ENCODE results near the gene MAGEA9B.
"Not testable (repeated sequence)": the region's sequence is repeated elsewhere in the genome, so short reads cannot be mapped to it uniquely, and the experiment has no call there.

Gene MAGEA9B

GRCh38 chrX:149587359-149587758, at the start of gene MAGEA9B:
TSS of gene MAGEA9B (minus strand) at chrX:149587459. CDS start at chrX:149583179, 4,280 bp downstream.
- not testable (repeated sequence) for DNase-seq

GRCh38 chrX:149633511-149633910, 46.3 kb upstream of the MAGEA9B start:
- DNase-seq, result no peak

- peak; percentile 81 for DNase-seq
Observed at GRCh38 chrX:149631234-149632165, 44.2 kb upstream of the MAGEA9B start, which contains the start of gene TMEM185A. TSS of gene TMEM185A (minus strand) at chrX:149631792. CDS start at chrX:149631580, 212 bp downstream.

GRCh38 chrX:149630681-149631233, 43.5 kb upstream of the MAGEA9B start:
- peak; percentile 16 for DNase-seq

GRCh38 chrX:149629730-149630387, 42.6 kb upstream of the MAGEA9B start:
- DNase-seq, result peak; percentile 7

GRCh38 chrX:149628768-149629167, 41.5 kb upstream of the MAGEA9B start:
- DNase-seq, result no peak

- no peak for DNase-seq
Observed at GRCh38 chrX:149628280-149628679, 41.0 kb upstream of the MAGEA9B start.

- DNase-seq, result not testable (repeated sequence)
Observed at GRCh38 chrX:149626829-149627228, 39.6 kb upstream of the MAGEA9B start.

GRCh38 chrX:149619662-149620061, 32.4 kb upstream of the MAGEA9B start:
- not testable (repeated sequence) for DNase-seq

- no peak for DNase-seq
Observed at GRCh38 chrX:149618871-149619270, 31.6 kb upstream of the MAGEA9B start.

GRCh38 chrX:149611623-149612175, 24.4 kb upstream of the MAGEA9B start:
- no peak for DNase-seq

- DNase-seq, result no peak
Observed at GRCh38 chrX:149610511-149610910, 23.3 kb upstream of the MAGEA9B start.

- DNase-seq, result no peak
Observed at GRCh38 chrX:149607699-149608098, 20.4 kb upstream of the MAGEA9B start.

GRCh38 chrX:149605248-149605885, 18.1 kb upstream of the MAGEA9B start:
- not testable (repeated sequence) for DNase-seq

GRCh38 chrX:149598603-149599002, 11.3 kb upstream of the MAGEA9B start:
- DNase-seq, result not testable (repeated sequence)

- not testable (repeated sequence) for DNase-seq
Observed at GRCh38 chrX:149595943-149596342, 8.7 kb upstream of the MAGEA9B start.

GRCh38 chrX:149595214-149595613, 8.0 kb upstream of the MAGEA9B start, which contains the start of gene HSFX2:
TSS of gene HSFX2 (minus strand) at chrX:149595314. CDS start at chrX:149594700, 614 bp downstream.
- DNase-seq, result not testable (repeated sequence)

- not testable (repeated sequence) for DNase-seq
Observed at GRCh38 chrX:149590993-149591392, 3.7 kb upstream of the MAGEA9B start.

- not testable (repeated sequence) for DNase-seq
Observed at GRCh38 chrX:149585631-149586030, 1.6 kb downstream of the MAGEA9B start.

GRCh38 chrX:149573456-149573855, 13.8 kb downstream of the MAGEA9B start:
- DNase-seq, result not testable (repeated sequence)

GRCh38 chrX:149572743-149573142, 14.5 kb downstream of the MAGEA9B start:
- DNase-seq, result no peak

- DNase-seq, result no peak
Observed at GRCh38 chrX:149571770-149572169, 15.5 kb downstream of the MAGEA9B start.
